Body of pancreas (tissue), 4 donors: Measurements from ENCODE around the gene MAP3K13. TPM values are rescaled to one million over a fixed set of nuclear protein-coding genes. Genes with fewer than 3 reads are reported as not detected.
"Not testable (repeated sequence)": the region's sequence is repeated elsewhere in the genome, so short reads cannot be mapped to it uniquely, and the experiment has no call there.

Experiments used
- ATAC-seq: fragments of 150-250 bp; one replicate; pipeline ENCODE4 v1.9.1; 2016
- DNase-seq, 4 donors: peaks; one replicate each; pipeline ENCODE4 v3.0.0-alpha.2; 2019
- H3K27ac ChIP-seq, 4 donors: fragments of 200-600 bp; sonication (generic); 1 replicate in 3 of 4; 2 replicates in 1 of 4; pipeline versions ENCODE4 v1.5.1 to v1.6.1; 2016 to 2019; ENCODE audit warnings: mild to moderate bottlenecking in 1 of 4, mixed read lengths in 1 of 4, moderate library complexity in 1 of 4
- H3K27me3 ChIP-seq, 2 donors: fragments of 200-600 bp; sonication (generic); one replicate each; pipeline ENCODE4 v1.6.0; 2016; ENCODE audit warnings: mild to moderate bottlenecking in 1 of 2
- H3K36me3 ChIP-seq, 2 donors: fragments of 200-600 bp; sonication (generic); replicated peaks in 1 of 2; 2 replicates each; pipeline ENCODE4 v1.5.1; 2016; ENCODE audit warnings: low read depth in 2 of 2; ENCODE audit not compliant: insufficient read depth in 1 of 2
- H3K4me1 ChIP-seq: fragments of 200-600 bp; sonication (generic); one replicate; pipeline ENCODE4 v1.6.0; 2016
- H3K4me3 ChIP-seq, 2 donors: fragments of 200-600 bp; sonication (generic); 1 replicate in 1 of 2; 2 replicates in 1 of 2; pipeline ENCODE4 v1.5.1; 2016 to 2019
- H3K9me3 ChIP-seq, 3 donors: fragments of 200-600 bp; sonication (generic); 1 replicate in 2 of 3; 2 replicates in 1 of 3; pipeline ENCODE4 v1.5.1; 2016
- CTCF ChIP-seq, 7 experiments: fragments of 450-650 bp in 4 of 7; fragments of 200-600 bp in 3 of 7; sonication (generic) in 3 of 7; IDR thresholded peaks; one replicate each; pipeline ENCODE4 v1.5.1; 2016 to 2019; ENCODE audit warnings: antibody characterized with exemption in 7 of 7
- POLR2A ChIP-seq, 3 donors: fragments of 450-650 bp; IDR thresholded peaks; one replicate each; pipeline ENCODE4 v1.6.1; 2016; ENCODE audit warnings: antibody characterized with exemption in 3 of 3, mild to moderate bottlenecking in 2 of 3
- WGBS, 2 donors: methylation state at CpG; one replicate each; pipeline ENCODE4 v1.1.5; 2017; 5-methylcytosine and 5-hydroxymethylcytosine counted together
- intact Hi-C: fragments of 100-400 bp; cut with DNase I; formaldehyde crosslinking; loops from one replicate; pipeline ENCODE4 v1.15.1; 2023
- total RNA-seq, 2 donors: library from RNA; depleted of rRNA; stranded (reverse); fragments of >200 nt; gene quantifications; one replicate each; pipeline ENCODE4 v1.1.0, GENCODE V29; 2016

MAP3K13 gene
- total RNA-seq, 2 donors from 2014 or later, result 20.0 to 27.4 TPM

DNA sequence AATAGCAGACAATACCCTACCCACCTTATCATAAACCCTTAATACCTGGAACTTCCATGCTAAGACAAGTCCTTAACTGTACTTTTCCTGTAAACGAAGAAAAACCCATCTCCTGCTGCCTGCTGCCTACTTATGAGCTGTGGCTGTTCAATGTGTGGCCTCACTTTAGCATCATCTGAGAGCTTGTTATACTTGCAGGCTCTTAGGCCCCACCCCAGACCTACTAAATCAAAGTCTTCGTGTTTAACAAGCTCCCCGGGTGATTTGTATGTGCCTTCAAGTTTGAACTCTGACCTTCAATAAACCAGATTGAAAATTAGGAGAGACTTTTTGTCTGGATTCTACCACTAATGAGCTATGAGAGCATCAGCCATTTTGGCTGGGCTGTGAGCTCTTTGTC is 106.6 kb downstream of the MAP3K13 start:
- no peak for ATAC-seq
- WGBS, 2 donors, result 71 to 73% methylated on average over 3 of the region's 3 CpGs
- Histone ChIP-seq H3K27me3 (no peaks in the 10 kb centered on the region), H3K27ac (no peak overlapping the region), H3K4me3 (no peak overlapping the region), H3K36me3 (peaks cover 11 to 44% of the 10 kb centered on the region in 2 donors), H3K9me3 (no peaks in the 10 kb centered on the region), H3K4me1 (no peaks in the 10 kb centered on the region)
- no peak for TF ChIP-seq CTCF (IDR thresholded peaks at IDR 0.05)
- no peak for TF ChIP-seq POLR2A (IDR thresholded peaks at IDR 0.05)
- no peak for DNase-seq
- intact Hi-C loops, result no loop called here

GRCh38 chr3:185470323-185470722 is 107.4 kb downstream of the MAP3K13 start:
- no peak for ATAC-seq
- peaks cover 11 to 44% of the 10 kb centered on the region in 2 donors for H3K36me3 ChIP-seq
- 75 to 94% methylated on average over 3 of the region's 3 CpGs for WGBS, 2 donors
- TF ChIP-seq POLR2A (IDR thresholded peaks at IDR 0.05), result no peak
- TF ChIP-seq CTCF (IDR thresholded peaks at IDR 0.05), result no peak
- no peaks in the 10 kb centered on the region for H3K27me3 ChIP-seq
- intact Hi-C loops, result no loop called here
- no peak overlapping the region for H3K4me3 ChIP-seq
- DNase-seq, result no peak
- H3K4me1 ChIP-seq, result no peaks in the 10 kb centered on the region
- no peak overlapping the region for H3K27ac ChIP-seq
- no peaks in the 10 kb centered on the region for H3K9me3 ChIP-seq

DNA sequence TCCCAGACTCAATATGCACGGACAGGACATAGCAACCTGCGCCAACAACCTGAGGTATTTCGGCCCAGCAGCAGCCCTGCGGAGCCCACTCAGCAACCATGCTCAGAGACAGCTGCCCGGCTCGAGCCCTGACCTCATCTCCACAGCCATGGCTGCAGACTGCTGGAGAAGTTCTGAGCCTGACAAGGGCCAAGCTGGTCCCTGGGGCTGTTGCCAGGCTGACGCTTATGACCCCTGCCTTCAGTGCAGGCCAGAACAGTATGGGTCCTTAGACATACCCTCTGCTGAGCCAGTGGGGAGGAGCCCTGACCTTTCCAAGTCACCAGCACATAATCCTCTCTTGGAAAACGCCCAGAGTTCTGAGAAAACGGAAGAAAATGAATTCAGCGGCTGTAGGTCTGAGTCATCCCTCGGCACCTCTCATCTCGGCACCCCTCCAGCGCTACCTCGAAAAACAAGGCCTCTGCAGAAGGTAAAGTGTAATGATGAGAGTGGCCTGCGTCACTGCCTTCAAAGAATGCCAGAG is 110.4 kb downstream of the MAP3K13 start:
- DNase-seq, result no peak

GRCh38 chr3:185474922-185475321 is 112.0 kb downstream of the MAP3K13 start:
- H3K36me3 ChIP-seq, result peaks cover 4 to 37% of the 10 kb centered on the region in 2 donors
- H3K27ac ChIP-seq, DNase-seq, H3K4me1 ChIP-seq, intact Hi-C loops, H3K9me3 ChIP-seq, H3K27me3 ChIP-seq, ATAC-seq, H3K4me3 ChIP-seq: not testable (repeated sequence)
- WGBS, 2 donors, result 94 to 97% methylated on average over 6 of the region's 6 CpGs

More for the DNA sequence above, 110.4 kb downstream of the MAP3K13 start:
- Histone ChIP-seq H3K36me3 (peaks cover 4 to 34% of the 10 kb centered on the region in 2 donors), H3K27me3 (no peaks in the 10 kb centered on the region), H3K27ac (no peak overlapping the region), H3K9me3 (no peaks in the 10 kb centered on the region), H3K4me3 (no peak overlapping the region), H3K4me1 (no peaks in the 10 kb centered on the region)
- no peak for ATAC-seq
- intact Hi-C loops, result no loop called here
- TF ChIP-seq POLR2A (IDR thresholded peaks at IDR 0.05), result no peak
- TF ChIP-seq CTCF (IDR thresholded peaks at IDR 0.05), result no peak
- WGBS, 2 donors, result 90 to 94% methylated on average over 11 to 15 of the region's 15 CpGs

DNA sequence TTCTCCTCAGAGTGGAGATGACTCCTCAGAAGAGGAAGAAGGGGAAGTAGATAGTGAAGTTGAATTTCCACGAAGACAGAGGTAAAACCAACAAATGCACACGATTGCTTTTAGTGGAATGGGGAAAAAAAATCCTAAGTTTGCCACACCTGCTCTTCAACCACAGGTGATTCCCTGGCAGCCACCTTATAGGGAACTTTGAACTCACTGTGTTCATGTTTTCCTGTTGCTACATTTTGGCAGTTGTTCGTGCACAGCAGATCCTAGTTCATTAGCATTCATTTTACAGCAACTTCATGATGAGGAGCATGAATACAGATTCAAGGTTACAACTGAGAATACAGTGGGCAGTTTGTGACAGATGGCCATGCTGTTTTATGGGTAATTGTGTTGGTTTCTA is 114.4 kb downstream of the MAP3K13 start:
- DNase-seq (no peak), ATAC-seq (no peak)
- 51 to 71% methylated on average over 3 of the region's 3 CpGs for WGBS, 2 donors
- H3K36me3 ChIP-seq, result peaks cover 4 to 53% of the 10 kb centered on the region in 2 donors
- H3K4me1 ChIP-seq, result no peaks in the 10 kb centered on the region
- no peak overlapping the region for H3K27ac ChIP-seq
- no peaks in the 10 kb centered on the region for H3K27me3 ChIP-seq
- intact Hi-C loops, result no loop called here
- H3K9me3 ChIP-seq, result no peaks in the 10 kb centered on the region
- TF ChIP-seq POLR2A (IDR thresholded peaks at IDR 0.05), result no peak
- TF ChIP-seq CTCF (IDR thresholded peaks at IDR 0.05), result no peak
- no peak overlapping the region for H3K4me3 ChIP-seq
